Head of caudate nucleus (tissue), 42 donors: ENCODE data around the gene APOA4.

Experiments used
- DNase-seq, 42 donors: peaks; one replicate each; pipeline versions ENCODE4 v3.0.0 to v3.0.0-alpha.2; 2020 to 2021; ENCODE audit warnings: mixed read lengths in 7 of 42
- intact Hi-C: fragments of 100-400 bp; cut with DNase I; formaldehyde crosslinking; loops from one replicate; pipeline ENCODE4 v1.15.0; 2022

The APOA4 gene

GRCh38 chr11:116790167-116791001 lies 32.7 kb downstream of the APOA4 start:
- intact Hi-C loops: no loop called here
- no peak for DNase-seq

- intact Hi-C loops: loop anchor here (2.0 to 5.0 kb wide), 2 partner anchors 320 to 443 kb away; partner anchors contain the start of genes PCSK7 and RNF214
- DNase-seq: no peak
Measured at GRCh38 chr11:116788975-116789374, 34.1 kb downstream of the APOA4 start.

- intact Hi-C loops: loop anchor here (2.0 to 5.0 kb wide), 2 partner anchors 320 to 444 kb away; partner anchors contain the start of genes PCSK7 and RNF214
- DNase-seq: no peak
Measured at GRCh38 chr11:116788534-116788933, 34.6 kb downstream of the APOA4 start.

GRCh38 chr11:116787786-116788486 lies 35.2 kb downstream of the APOA4 start, which contains the start of gene ZPR1:
ZPR1 (minus strand) TSS chr11:116788023; CDS start chr11:116787990, 33 bp downstream.
- intact Hi-C loops: loop anchor here (2.0 to 5.0 kb wide), 2 partner anchors 321 to 444 kb away; partner anchors contain the start of genes PCSK7 and RNF214
- DNase-seq: peak; percentile 77 to 95 (median 89)

GRCh38 chr11:116787436-116787785 lies 35.7 kb downstream of the APOA4 start:
- DNase-seq: peak in 4 of 42 donors; percentile 5 to 54 (median 22)
- intact Hi-C loops: loop anchor here (5.0 kb wide), 1 partner anchor 445 kb away; the partner anchor contains the start of genes PCSK7 and RNF214

- intact Hi-C loops: loop anchor here (5.0 kb wide), 1 partner anchor 445 kb away; the partner anchor contains the start of genes PCSK7 and RNF214
- no peak for DNase-seq
Measured at GRCh38 chr11:116786966-116787365, 36.1 kb downstream of the APOA4 start.

- intact Hi-C loops: loop anchor here (5.0 kb wide), 1 partner anchor 446 kb away; the partner anchor contains the start of genes PCSK7 and RNF214
- no peak for DNase-seq
Measured at GRCh38 chr11:116786326-116786725, 36.8 kb downstream of the APOA4 start.

- no peak for DNase-seq
- intact Hi-C loops: no loop called here
Measured at GRCh38 chr11:116782728-116783127, 40.4 kb downstream of the APOA4 start.

GRCh38 chr11:116778556-116778955 lies 44.5 kb downstream of the APOA4 start:
- intact Hi-C loops: no loop called here
- DNase-seq: no peak

GRCh38 chr11:116777056-116777455 lies 46.0 kb downstream of the APOA4 start:
- intact Hi-C loops: no loop called here
- DNase-seq: no peak

GRCh38 chr11:116776522-116776984 lies 46.6 kb downstream of the APOA4 start:
- intact Hi-C loops: no loop called here
- DNase-seq: no peak

- intact Hi-C loops: no loop called here
- no peak for DNase-seq
Measured at GRCh38 chr11:116775975-116776374, 47.1 kb downstream of the APOA4 start.

- no peak for DNase-seq
- intact Hi-C loops: no loop called here
Measured at GRCh38 chr11:116774661-116775060, 48.4 kb downstream of the APOA4 start.

- peak in 3 of 42 donors; percentile 44 to 72 (median 48) for DNase-seq
- intact Hi-C loops: no loop called here
Measured at GRCh38 chr11:116773203-116774097, 49.7 kb downstream of the APOA4 start.

GRCh38 chr11:116772443-116773202 lies 50.5 kb downstream of the APOA4 start, which contains the start of gene BUD13:
BUD13 (minus strand) TSS chr11:116772987; CDS start chr11:116772964, 23 bp downstream.
- DNase-seq: peak; percentile 75 to 96 (median 92)
- intact Hi-C loops: no loop called here

- intact Hi-C loops: no loop called here
- DNase-seq: no peak
Measured at GRCh38 chr11:116771935-116772334, 51.2 kb downstream of the APOA4 start.
